Mesothelial cell of epicardium (in vitro differentiated cells): ENCODE data around the gene PSMD13. TPM values are rescaled to one million over a fixed set of nuclear protein-coding genes. Genes with fewer than 3 reads are reported as not detected.

Experiments
- DNase-seq, 2 experiments: peaks; one replicate each; pipeline ENCODE4 v3.0.0; 2021; ENCODE audit warnings: low spot score in 2 of 2; ENCODE audit not compliant: unreplicated experiment in 2 of 2
- H3K27ac Mint-ChIP-seq: 2 replicates; pipeline ENCODE4 v1.8.0; 2021; ENCODE audit warnings: mixed read lengths
- H3K27me3 Mint-ChIP-seq: 2 replicates; pipeline ENCODE4 v1.8.0; 2021; ENCODE audit warnings: low read depth, mixed read lengths
- H3K36me3 Mint-ChIP-seq: 2 replicates; pipeline ENCODE4 v1.8.0; 2021; ENCODE audit warnings: mixed read lengths
- H3K4me1 Mint-ChIP-seq: 2 replicates; pipeline ENCODE4 v1.8.0; 2021; ENCODE audit warnings: mixed read lengths
- H3K4me3 Mint-ChIP-seq: 2 replicates; pipeline ENCODE4 v1.8.0; 2021; ENCODE audit warnings: mild to moderate bottlenecking, moderate library complexity, mixed read lengths
- H3K9me3 Mint-ChIP-seq: 2 replicates; pipeline ENCODE4 v1.8.0; 2021; ENCODE audit warnings: mixed read lengths
- CTCF ChIP-seq: fragments of 200-600 bp; sonication (generic); IDR thresholded peaks from one replicate; pipeline ENCODE4 v1.5.0; 2021; ENCODE audit warnings: antibody characterized with exemption; ENCODE audit not compliant: unreplicated experiment
- total RNA-seq: library from RNA; stranded (reverse); gene quantifications from 3 replicates; pipeline ENCODE4 v1.2.1, GENCODE V29; 2021

The PSMD13 gene
- total RNA-seq, 1 donor from 2014 or later: 96.2 TPM

GRCh38 chr11:200224-201003, 36.4 kb upstream of the PSMD13 start:
- no peak overlapping the region for H3K4me3 Mint-ChIP-seq
- H3K27ac Mint-ChIP-seq: no peak overlapping the region
- no peaks in the 10 kb centered on the region for H3K27me3 Mint-ChIP-seq
- DNase-seq: no peak
- no peak for TF ChIP-seq CTCF
- no peaks in the 10 kb centered on the region for H3K4me1 Mint-ChIP-seq
- H3K36me3 Mint-ChIP-seq: peaks cover 6% of the 10 kb centered on the region
- H3K9me3 Mint-ChIP-seq: no peaks in the 10 kb centered on the region

GRCh38 chr11:201966-202365, 34.8 kb upstream of the PSMD13 start:
- Mint-ChIP-seq H3K4me1 (peaks cover 10% of the 10 kb centered on the region), H3K9me3 (no peaks in the 10 kb centered on the region), H3K27me3 (no peaks in the 10 kb centered on the region), H3K27ac (peak overlapping the region; percentile 4), H3K4me3 (no peak overlapping the region), H3K36me3 (peaks cover 6% of the 10 kb centered on the region)
- no peak for DNase-seq
- no peak for TF ChIP-seq CTCF

- Mint-ChIP-seq H3K9me3 (no peaks in the 10 kb centered on the region), H3K27ac (peak overlapping the region; percentile 4), H3K36me3 (peaks cover 6% of the 10 kb centered on the region), H3K27me3 (no peaks in the 10 kb centered on the region), H3K4me1 (peaks cover 10% of the 10 kb centered on the region), H3K4me3 (no peak overlapping the region)
- no peak for TF ChIP-seq CTCF
- no peak for DNase-seq
These were observed 34.3 kb upstream of the PSMD13 start for GRCh38 chr11:202490-202889.

DNA sequence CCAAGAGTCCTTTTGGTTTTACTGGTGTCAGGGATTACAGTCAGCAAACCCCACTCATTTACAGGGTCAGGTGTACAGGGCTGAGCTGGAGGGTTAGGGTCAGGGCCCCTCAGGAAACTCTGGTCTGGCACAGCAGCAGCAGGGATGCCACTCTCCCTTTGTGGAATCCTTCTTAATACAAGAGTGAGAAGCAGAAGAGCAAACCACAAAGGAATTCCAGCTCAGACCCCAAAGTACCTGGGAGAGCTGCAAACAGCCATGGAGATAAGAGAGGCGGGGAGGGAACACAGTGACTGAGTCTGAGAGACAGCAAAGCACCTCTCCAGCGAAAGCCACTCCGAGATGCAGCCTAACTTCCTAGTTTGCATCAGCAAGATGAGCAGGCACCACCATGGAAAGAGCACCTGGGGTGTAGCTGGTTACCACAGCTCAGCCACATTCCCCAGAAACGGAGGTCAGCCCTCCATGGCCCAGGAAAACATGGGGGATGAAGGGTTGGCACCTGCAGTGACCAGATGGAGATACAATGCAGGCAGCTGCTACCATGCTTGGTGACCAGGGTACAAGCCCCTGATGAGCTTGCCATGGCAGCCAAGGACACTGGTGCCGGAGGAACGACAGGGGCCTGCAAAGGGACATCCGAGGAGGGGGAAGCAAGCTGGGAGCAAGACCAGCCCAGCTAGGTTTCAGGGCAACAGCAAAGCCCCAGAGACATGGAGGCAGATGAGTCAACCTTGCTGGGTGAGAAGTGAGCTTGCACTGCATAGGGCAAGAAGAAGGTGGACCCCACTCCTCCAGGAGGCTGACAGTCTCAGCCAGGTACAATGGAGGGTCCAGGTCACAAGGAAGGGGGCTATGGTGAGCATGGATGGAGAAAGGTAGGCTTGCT, 33.5 kb upstream of the PSMD13 start:
- no peak overlapping the region for H3K27ac Mint-ChIP-seq
- peaks cover 6% of the 10 kb centered on the region for H3K36me3 Mint-ChIP-seq
- H3K27me3 Mint-ChIP-seq: no peaks in the 10 kb centered on the region
- H3K4me3 Mint-ChIP-seq: no peak overlapping the region
- no peaks in the 10 kb centered on the region for H3K9me3 Mint-ChIP-seq
- no peak for DNase-seq
- H3K4me1 Mint-ChIP-seq: peaks cover 11% of the 10 kb centered on the region
- TF ChIP-seq CTCF: no peak

GRCh38 chr11:203945-204586, 32.7 kb upstream of the PSMD13 start:
- Mint-ChIP-seq H3K36me3 (peaks cover 6% of the 10 kb centered on the region), H3K27me3 (no peaks in the 10 kb centered on the region), H3K4me1 (peaks cover 12% of the 10 kb centered on the region), H3K4me3 (no peak overlapping the region), H3K27ac (no peak overlapping the region), H3K9me3 (no peaks in the 10 kb centered on the region)
- TF ChIP-seq CTCF: no peak
- peak in 1 of 2 experiments; percentile 36 for DNase-seq
